ENCODE measurements around the gene RCSD1.

DNA sequence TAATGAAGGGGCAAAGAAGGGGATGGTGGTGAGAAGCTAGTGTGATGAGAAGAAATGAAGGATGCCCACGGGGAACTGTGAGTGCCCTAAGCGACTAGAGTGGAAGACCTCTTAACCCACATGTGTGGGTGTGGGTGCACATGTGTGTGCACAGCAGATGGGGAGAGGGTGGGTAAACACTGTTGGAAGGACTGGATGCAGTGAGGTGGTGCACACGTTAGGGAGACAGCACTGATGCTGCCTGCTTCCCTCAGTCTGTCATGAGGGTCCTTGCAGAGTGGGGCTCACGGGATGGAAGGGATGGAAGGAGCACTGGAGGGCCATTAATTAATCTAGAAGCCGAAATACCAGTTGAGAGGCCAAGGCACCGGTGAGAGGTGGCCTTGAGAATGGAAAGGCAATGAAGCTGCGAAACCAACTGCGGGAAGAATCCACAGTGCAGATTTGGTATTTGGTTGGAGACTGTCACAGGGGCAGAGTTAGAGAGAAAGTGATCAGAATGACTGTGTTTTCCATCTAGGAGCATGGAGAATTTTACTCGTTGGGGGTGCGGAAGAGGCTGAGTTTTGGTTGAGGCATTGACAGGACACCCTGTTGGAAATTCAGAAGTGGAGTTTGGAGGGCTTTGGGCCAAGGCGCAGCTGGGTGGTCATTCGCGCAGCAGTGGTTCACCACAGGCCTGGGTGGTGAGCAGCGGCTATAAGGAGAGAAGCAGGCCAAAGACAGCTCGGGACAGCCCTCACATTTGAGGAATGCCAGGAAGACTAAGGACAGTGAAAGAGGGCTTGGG is 15.8 kb downstream of the RCSD1 start:
- TF ChIP-seq, protein P1, sequence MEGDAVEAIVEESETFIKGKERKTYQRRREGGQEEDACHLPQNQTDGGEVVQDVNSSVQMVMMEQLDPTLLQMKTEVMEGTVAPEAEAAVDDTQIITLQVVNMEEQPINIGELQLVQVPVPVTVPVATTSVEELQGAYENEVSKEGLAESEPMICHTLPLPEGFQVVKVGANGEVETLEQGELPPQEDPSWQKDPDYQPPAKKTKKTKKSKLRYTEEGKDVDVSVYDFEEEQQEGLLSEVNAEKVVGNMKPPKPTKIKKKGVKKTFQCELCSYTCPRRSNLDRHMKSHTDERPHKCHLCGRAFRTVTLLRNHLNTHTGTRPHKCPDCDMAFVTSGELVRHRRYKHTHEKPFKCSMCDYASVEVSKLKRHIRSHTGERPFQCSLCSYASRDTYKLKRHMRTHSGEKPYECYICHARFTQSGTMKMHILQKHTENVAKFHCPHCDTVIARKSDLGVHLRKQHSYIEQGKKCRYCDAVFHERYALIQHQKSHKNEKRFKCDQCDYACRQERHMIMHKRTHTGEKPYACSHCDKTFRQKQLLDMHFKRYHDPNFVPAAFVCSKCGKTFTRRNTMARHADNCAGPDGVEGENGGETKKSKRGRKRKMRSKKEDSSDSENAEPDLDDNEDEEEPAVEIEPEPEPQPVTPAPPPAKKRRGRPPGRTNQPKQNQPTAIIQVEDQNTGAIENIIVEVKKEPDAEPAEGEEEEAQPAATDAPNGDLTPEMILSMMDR (IDR thresholded peaks at IDR 0.05; ENCODE audit: insufficient read depth, low read depth, low read length) = no peak
- no peak for TF ChIP-seq EZH2 (IDR thresholded peaks at IDR 0.05; ENCODE audit: insufficient read depth, low read length)

All from astrocyte (in vitro differentiated cells and primary cell).